ENCODE results near the gene P2RX3. TPM values are rescaled to one million over a fixed set of nuclear protein-coding genes. Genes with fewer than 3 reads are reported as not detected.
A peak's percentile ranks its signal among the peaks of the same experiment; 100 is the strongest.

The P2RX3 gene
- total RNA-seq, 1 donor from 2014 or later: not detected

DNA sequence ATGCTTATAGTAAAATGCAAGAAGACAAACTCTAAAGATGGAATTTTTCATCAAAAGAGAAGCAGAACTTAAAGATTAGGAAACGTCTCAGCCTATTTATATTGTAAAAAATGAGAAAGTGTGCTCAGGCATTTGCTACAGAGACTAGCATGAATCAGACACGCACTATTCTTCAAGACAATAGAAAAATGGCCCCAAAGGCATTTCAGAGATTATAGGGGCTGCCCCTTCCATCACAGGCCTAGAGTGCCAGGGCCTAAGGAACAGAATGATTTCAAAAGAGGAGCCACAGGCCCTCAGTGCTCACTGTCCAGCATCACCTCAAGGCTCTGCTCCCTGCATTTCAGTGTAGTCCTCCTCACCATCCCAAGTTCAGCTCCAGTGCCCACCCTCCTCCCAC is 40.9 kb upstream of the P2RX3 start:
- no peaks in the 10 kb centered on the region for H3K9me3 Mint-ChIP-seq (ENCODE audit: low read depth)
- no peak overlapping the region for H3K4me3 Mint-ChIP-seq (ENCODE audit: low read depth)
- DNase-seq (ENCODE audit: low spot score, unreplicated experiment): no peak
- H3K27ac Mint-ChIP-seq: no peak overlapping the region
- no peaks in the 10 kb centered on the region for H3K27me3 Mint-ChIP-seq
- peaks cover 4% of the 10 kb centered on the region for H3K4me1 Mint-ChIP-seq (ENCODE audit: low read depth)
- H3K36me3 Mint-ChIP-seq (ENCODE audit: insufficient read depth): peaks cover 40% of the 10 kb centered on the region
- TF ChIP-seq, protein P1, sequence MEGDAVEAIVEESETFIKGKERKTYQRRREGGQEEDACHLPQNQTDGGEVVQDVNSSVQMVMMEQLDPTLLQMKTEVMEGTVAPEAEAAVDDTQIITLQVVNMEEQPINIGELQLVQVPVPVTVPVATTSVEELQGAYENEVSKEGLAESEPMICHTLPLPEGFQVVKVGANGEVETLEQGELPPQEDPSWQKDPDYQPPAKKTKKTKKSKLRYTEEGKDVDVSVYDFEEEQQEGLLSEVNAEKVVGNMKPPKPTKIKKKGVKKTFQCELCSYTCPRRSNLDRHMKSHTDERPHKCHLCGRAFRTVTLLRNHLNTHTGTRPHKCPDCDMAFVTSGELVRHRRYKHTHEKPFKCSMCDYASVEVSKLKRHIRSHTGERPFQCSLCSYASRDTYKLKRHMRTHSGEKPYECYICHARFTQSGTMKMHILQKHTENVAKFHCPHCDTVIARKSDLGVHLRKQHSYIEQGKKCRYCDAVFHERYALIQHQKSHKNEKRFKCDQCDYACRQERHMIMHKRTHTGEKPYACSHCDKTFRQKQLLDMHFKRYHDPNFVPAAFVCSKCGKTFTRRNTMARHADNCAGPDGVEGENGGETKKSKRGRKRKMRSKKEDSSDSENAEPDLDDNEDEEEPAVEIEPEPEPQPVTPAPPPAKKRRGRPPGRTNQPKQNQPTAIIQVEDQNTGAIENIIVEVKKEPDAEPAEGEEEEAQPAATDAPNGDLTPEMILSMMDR (IDR thresholded peaks at IDR 0.05; ENCODE audit: unreplicated experiment): no peak

GRCh38 chr11:57299150-57299737 is 38.9 kb upstream of the P2RX3 start:
- no peak for DNase-seq (ENCODE audit: low spot score, unreplicated experiment)
- H3K27me3 Mint-ChIP-seq: no peaks in the 10 kb centered on the region
- peaks cover 46% of the 10 kb centered on the region for H3K36me3 Mint-ChIP-seq (ENCODE audit: insufficient read depth)
- H3K27ac Mint-ChIP-seq: no peak overlapping the region
- H3K4me3 Mint-ChIP-seq (ENCODE audit: low read depth): no peak overlapping the region
- H3K4me1 Mint-ChIP-seq (ENCODE audit: low read depth): peaks cover 13% of the 10 kb centered on the region
- H3K9me3 Mint-ChIP-seq (ENCODE audit: low read depth): no peaks in the 10 kb centered on the region
- TF ChIP-seq, protein P1 (IDR thresholded peaks at IDR 0.05; ENCODE audit: unreplicated experiment): no peak

GRCh38 chr11:57300785-57301184 is 37.4 kb upstream of the P2RX3 start:
- Mint-ChIP-seq H3K4me3 (ENCODE audit: low read depth) (no peak overlapping the region), H3K36me3 (ENCODE audit: insufficient read depth) (peaks cover 45% of the 10 kb centered on the region), H3K27ac (no peak overlapping the region), H3K27me3 (no peaks in the 10 kb centered on the region), H3K4me1 (ENCODE audit: low read depth) (peaks cover 15% of the 10 kb centered on the region), H3K9me3 (ENCODE audit: low read depth) (no peaks in the 10 kb centered on the region)
- TF ChIP-seq, protein P1 (IDR thresholded peaks at IDR 0.05; ENCODE audit: unreplicated experiment): no peak
- no peak for DNase-seq (ENCODE audit: low spot score, unreplicated experiment)

DNA sequence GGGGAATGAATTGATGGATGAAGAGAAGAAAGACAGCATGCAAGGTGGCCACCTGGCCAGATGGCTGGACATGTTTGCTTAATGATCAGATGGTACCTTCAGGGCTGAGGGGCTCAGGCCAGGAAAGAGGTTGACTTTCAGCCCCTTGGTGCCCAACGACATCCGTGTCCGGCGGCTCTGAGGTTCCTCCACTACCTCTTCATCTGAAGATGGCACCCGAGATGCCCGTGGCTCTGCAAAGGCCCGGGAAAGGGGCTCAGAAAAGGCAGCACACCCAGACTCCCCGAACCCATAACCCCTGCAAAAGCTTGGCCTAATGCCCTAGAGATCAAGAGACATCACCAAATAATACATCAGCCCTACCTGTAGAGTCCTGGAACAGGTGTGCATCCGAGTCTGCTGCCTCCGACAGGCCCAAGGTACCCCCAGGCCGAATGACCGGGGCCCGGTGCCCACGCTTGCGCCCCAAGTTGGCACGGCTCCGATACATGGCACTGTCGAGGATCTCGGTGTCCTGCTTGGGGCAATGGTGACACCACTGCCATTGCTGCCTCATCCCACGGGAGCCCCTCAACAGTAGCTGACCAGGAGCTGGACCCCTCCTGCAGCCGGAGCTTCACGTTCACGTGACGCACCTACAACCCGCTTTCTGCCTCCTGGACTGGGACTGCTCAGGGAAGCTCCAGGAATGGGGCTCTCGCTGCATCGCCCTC is 36.3 kb upstream of the P2RX3 start:
- Mint-ChIP-seq H3K9me3 (ENCODE audit: low read depth) (no peaks in the 10 kb centered on the region), H3K36me3 (ENCODE audit: insufficient read depth) (peaks cover 44% of the 10 kb centered on the region), H3K4me3 (ENCODE audit: low read depth) (no peak overlapping the region)

DNA sequence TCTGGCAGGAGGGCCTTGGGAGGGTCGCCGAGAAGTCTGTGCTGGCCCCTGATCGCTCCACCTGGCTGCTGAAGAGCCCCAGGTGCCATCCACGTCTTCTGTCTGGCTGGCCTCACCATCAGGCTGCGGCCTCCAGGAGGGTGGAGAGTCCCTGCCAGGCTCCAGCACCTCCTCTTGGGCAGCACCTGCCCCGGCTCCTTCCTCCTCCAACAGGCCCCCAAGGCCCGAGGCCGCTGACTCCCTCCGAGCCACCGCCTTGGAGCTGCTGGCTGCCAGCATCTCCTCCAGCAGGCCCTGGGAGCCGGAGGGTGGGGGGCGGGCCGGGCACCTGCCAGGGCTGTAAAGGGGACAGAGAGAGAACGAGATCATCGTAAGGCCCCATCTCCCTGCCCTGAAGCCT is 35.7 kb upstream of the P2RX3 start:
- Mint-ChIP-seq H3K4me3 (ENCODE audit: low read depth) (no peak overlapping the region), H3K27me3 (no peaks in the 10 kb centered on the region), H3K9me3 (ENCODE audit: low read depth) (no peaks in the 10 kb centered on the region), H3K4me1 (ENCODE audit: low read depth) (peaks cover 24% of the 10 kb centered on the region), H3K27ac (no peak overlapping the region), H3K36me3 (ENCODE audit: insufficient read depth) (peaks cover 45% of the 10 kb centered on the region)
- DNase-seq (ENCODE audit: low spot score, unreplicated experiment): no peak
- TF ChIP-seq, protein P1 (IDR thresholded peaks at IDR 0.05; ENCODE audit: unreplicated experiment): no peak

More for the DNA sequence above, 36.3 kb upstream of the P2RX3 start:
- Mint-ChIP-seq H3K27me3 (no peaks in the 10 kb centered on the region), H3K4me1 (ENCODE audit: low read depth) (peaks cover 18% of the 10 kb centered on the region), H3K27ac (peak overlapping the region; percentile 45)
- DNase-seq (ENCODE audit: low spot score, unreplicated experiment): no peak
- TF ChIP-seq, protein P1 (IDR thresholded peaks at IDR 0.05; ENCODE audit: unreplicated experiment): no peak
